Endodermal cell (in vitro differentiated cells): ENCODE measurements around the gene SLC4A7. TPM values are rescaled to one million over a fixed set of nuclear protein-coding genes. Genes with fewer than 3 reads are reported as not detected.

Experiments used
- DNase-seq: peaks from one replicate; pipeline ENCODE4 v3.0.0-alpha.2; 2017
- H3K27ac ChIP-seq: 2 replicates; pipeline ENCODE4 v1.5.1; 2013; ENCODE audit warnings: mild to moderate bottlenecking, low read depth, low read length, moderate library complexity
- H3K27me3 ChIP-seq: 2 replicates; pipeline ENCODE4 v1.6.1; 2013; ENCODE audit warnings: mild to moderate bottlenecking, low read length, moderate library complexity; ENCODE audit not compliant: insufficient read depth, control insufficient read depth, poor library complexity, severe bottlenecking
- H3K36me3 ChIP-seq: 2 replicates; pipeline ENCODE4 v1.7.0; 2013; ENCODE audit warnings: mild to moderate bottlenecking, low read length, moderate library complexity; ENCODE audit not compliant: control insufficient read depth, insufficient read depth
- H3K4me1 ChIP-seq: one replicate; pipeline ENCODE4 v1.7.0; 2013; ENCODE audit warnings: low read length; ENCODE audit not compliant: control insufficient read depth, insufficient read depth
- H3K4me3 ChIP-seq: 2 replicates; pipeline ENCODE4 v1.5.1; 2013; ENCODE audit warnings: mild to moderate bottlenecking, low read length, moderate library complexity
- H3K9ac ChIP-seq: 2 replicates; pipeline ENCODE4 v1.6.1; 2013; ENCODE audit warnings: mild to moderate bottlenecking, low read length, moderate library complexity; ENCODE audit not compliant: poor library complexity, severe bottlenecking; ENCODE audit errors: extremely low read depth
- H3K9me3 ChIP-seq: 2 replicates; pipeline ENCODE4 v1.6.1; 2013; ENCODE audit warnings: mild to moderate bottlenecking, low read length, moderate library complexity; ENCODE audit not compliant: control insufficient read depth
- H3K27ac Mint-ChIP-seq: 2 replicates; pipeline ENCODE4 v1.8.0; 2020; ENCODE audit warnings: mixed read lengths
- H3K27me3 Mint-ChIP-seq: 2 replicates; pipeline ENCODE4 v1.8.0; 2021; ENCODE audit warnings: mild to moderate bottlenecking, mixed read lengths; ENCODE audit not compliant: insufficient read depth
- H3K36me3 Mint-ChIP-seq: 2 replicates; pipeline ENCODE4 v1.8.0; 2020; ENCODE audit warnings: low read depth, mixed read lengths
- H3K4me1 Mint-ChIP-seq: 2 replicates; pipeline ENCODE4 v1.8.0; 2020; ENCODE audit warnings: mixed read lengths
- H3K4me3 Mint-ChIP-seq: 2 replicates; pipeline ENCODE4 v1.8.0; 2020; ENCODE audit warnings: mild to moderate bottlenecking, moderate library complexity, mixed read lengths
- H3K9me3 Mint-ChIP-seq: 2 replicates; pipeline ENCODE4 v1.8.0; 2020; ENCODE audit warnings: mild to moderate bottlenecking, mixed read lengths
- WGBS, 2 experiments: methylation state at CpG; one replicate each; pipeline versions ENCODE4 v1.1.5 to v1.1.7; 2013; ENCODE audit warnings: missing lambda C conversion rate in 2 of 2, mixed read lengths in 1 of 2; ENCODE audit not compliant: insufficient coverage in 1 of 2, insufficient read length in 1 of 2; 5-methylcytosine and 5-hydroxymethylcytosine counted together
- total RNA-seq, 2 donors: library from RNA; stranded (reverse); fragmentation: NEBNext Ultra II Directional in 1 of 2; extraction: Animal tissue kit (Norgen Biotek cat#: 25700) in 1 of 2; gene quantifications; 2 replicates in 1 of 2; 3 replicates in 1 of 2; pipeline ENCODE4 v1.2.1, GENCODE V29; 2021
- TF ChIP-seq, protein P1 (sequence below): fragments of 200-600 bp; sonication (generic); conservative IDR thresholded peaks from 2 replicates; pipeline ENCODE4 v1.5.0; 2021; ENCODE audit warnings: antibody characterized with exemption, mild to moderate bottlenecking

Gene SLC4A7
- total RNA-seq, 2 donors from 2014 or later: 58.4 to 83.8 TPM

DNA sequence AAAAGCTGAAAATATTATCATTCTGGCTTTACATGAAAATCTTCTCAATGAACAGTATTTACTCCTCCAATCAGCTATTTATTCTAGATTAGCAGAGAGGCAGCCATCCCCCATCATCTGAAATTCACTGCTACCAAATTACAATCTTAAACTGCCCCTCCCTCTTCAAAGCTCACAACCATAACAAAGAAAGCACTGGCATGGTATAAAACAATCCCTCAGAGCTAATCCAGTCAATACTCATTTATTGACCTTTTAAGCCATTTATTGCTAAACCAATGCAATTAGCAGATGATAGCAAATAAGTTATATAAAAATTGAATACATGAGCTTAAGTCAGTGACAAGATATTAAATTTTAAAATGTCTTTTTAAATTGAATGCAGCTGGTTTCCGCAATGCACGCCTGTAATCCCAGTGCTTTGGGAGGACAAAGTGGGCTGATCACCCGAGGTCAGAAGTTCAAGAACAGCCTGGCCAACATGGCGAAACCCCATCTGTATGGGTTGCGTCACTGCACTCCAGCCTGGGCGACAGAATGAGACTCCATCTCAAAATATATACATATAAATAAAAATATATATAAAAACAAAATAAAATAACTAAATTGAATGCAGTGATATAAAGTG is 12.1 kb downstream of the SLC4A7 start:
- Histone ChIP-seq H3K4me1 (no peaks in the 10 kb centered on the region), H3K36me3 (peaks cover 17% of the 10 kb centered on the region), H3K27ac (no peak overlapping the region), H3K9ac (no peak overlapping the region), H3K9me3 (no peaks in the 10 kb centered on the region), H3K27me3 (no peaks in the 10 kb centered on the region), H3K4me3 (no peak overlapping the region)
- H3K36me3 Mint-ChIP-seq: peaks cover 30% of the 10 kb centered on the region
- no peak for DNase-seq
- no peaks in the 10 kb centered on the region for H3K27me3 Mint-ChIP-seq
- TF ChIP-seq, protein P1, sequence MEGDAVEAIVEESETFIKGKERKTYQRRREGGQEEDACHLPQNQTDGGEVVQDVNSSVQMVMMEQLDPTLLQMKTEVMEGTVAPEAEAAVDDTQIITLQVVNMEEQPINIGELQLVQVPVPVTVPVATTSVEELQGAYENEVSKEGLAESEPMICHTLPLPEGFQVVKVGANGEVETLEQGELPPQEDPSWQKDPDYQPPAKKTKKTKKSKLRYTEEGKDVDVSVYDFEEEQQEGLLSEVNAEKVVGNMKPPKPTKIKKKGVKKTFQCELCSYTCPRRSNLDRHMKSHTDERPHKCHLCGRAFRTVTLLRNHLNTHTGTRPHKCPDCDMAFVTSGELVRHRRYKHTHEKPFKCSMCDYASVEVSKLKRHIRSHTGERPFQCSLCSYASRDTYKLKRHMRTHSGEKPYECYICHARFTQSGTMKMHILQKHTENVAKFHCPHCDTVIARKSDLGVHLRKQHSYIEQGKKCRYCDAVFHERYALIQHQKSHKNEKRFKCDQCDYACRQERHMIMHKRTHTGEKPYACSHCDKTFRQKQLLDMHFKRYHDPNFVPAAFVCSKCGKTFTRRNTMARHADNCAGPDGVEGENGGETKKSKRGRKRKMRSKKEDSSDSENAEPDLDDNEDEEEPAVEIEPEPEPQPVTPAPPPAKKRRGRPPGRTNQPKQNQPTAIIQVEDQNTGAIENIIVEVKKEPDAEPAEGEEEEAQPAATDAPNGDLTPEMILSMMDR: no peak
- H3K9me3 Mint-ChIP-seq: no peaks in the 10 kb centered on the region
- H3K4me3 Mint-ChIP-seq: no peak overlapping the region
- no peak overlapping the region for H3K27ac Mint-ChIP-seq
- 83 to 96% methylated on average over 2 to 4 of the region's 6 CpGs for WGBS, 2 experiments
- no peaks in the 10 kb centered on the region for H3K4me1 Mint-ChIP-seq

DNA sequence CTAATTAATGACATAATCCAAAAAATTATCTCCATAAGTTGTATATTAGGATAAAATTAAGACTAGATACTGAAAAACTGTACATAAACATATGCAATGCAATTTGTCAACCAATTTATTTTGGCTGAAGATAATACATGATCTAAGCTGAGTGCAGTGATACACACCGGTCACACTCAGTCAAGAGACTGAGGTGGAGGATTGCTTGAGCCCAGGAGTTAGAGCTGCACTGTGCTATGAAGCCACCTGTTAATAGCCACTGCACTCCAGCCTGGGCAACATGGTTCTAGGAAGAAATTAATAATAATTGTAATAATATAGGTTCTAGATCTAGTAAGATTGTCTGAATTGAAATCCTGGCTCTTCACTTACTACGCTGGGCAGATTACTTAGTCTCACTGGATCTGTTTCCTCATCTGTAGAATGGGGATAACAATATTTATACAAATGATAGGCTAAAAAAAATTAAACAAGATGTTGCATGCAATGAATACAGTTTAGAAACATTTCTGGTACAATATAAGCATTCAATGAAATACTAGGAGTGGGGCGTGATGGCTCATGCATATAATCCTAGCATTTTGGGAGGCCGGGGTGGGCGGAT is 15.8 kb downstream of the SLC4A7 start:
- no peak overlapping the region for H3K27ac ChIP-seq
- no peaks in the 10 kb centered on the region for H3K27me3 Mint-ChIP-seq
- H3K4me1 Mint-ChIP-seq: no peaks in the 10 kb centered on the region
- WGBS, 2 experiments: 96 to 100% methylated on average over 3 to 5 of the region's 5 CpGs
- no peaks in the 10 kb centered on the region for H3K4me1 ChIP-seq
- no peak overlapping the region for H3K4me3 Mint-ChIP-seq
- no peak overlapping the region for H3K27ac Mint-ChIP-seq
- H3K9me3 Mint-ChIP-seq: peaks cover 4% of the 10 kb centered on the region
- H3K9ac ChIP-seq: no peak overlapping the region
- TF ChIP-seq, protein P1: no peak
- no peak overlapping the region for H3K4me3 ChIP-seq
- no peaks in the 10 kb centered on the region for H3K27me3 ChIP-seq
- H3K9me3 ChIP-seq: peaks cover 7% of the 10 kb centered on the region
- no peak for DNase-seq
- H3K36me3 ChIP-seq: peaks cover 13% of the 10 kb centered on the region
- H3K36me3 Mint-ChIP-seq: peaks cover 27% of the 10 kb centered on the region

DNA sequence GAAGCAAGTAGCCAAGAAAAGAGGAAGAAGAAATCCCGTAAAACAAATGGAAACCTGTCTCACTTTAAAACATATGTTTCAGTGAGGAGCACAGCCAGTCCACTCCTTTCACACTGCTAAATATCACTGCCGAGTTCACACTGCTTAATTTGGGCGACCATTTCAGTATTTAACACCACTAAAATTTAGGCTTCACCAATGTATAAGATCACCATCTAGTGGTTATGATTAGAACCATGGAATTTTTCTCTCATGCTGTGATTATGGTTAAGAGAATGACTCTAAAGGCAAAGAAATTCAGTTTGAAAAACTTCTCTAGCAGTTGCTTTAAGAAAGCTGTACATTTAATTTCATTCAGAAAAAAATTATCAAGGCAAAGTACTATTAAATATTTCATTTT is 16.6 kb downstream of the SLC4A7 start:
- no peaks in the 10 kb centered on the region for H3K4me1 ChIP-seq
- no peak overlapping the region for H3K27ac ChIP-seq
- H3K9ac ChIP-seq: no peak overlapping the region
- Mint-ChIP-seq H3K36me3 (peaks cover 23% of the 10 kb centered on the region), H3K9me3 (peaks cover 4% of the 10 kb centered on the region), H3K4me1 (no peaks in the 10 kb centered on the region), H3K4me3 (no peak overlapping the region), H3K27me3 (no peaks in the 10 kb centered on the region), H3K27ac (no peak overlapping the region)
- TF ChIP-seq, protein P1: peak; percentile 60
- 96% methylated on average over 3 of the region's 3 CpGs; no CpG with 5 or more reads in 1 of the 2 experiments for WGBS, 2 experiments
- no peaks in the 10 kb centered on the region for H3K27me3 ChIP-seq
- H3K36me3 ChIP-seq: peaks cover 5% of the 10 kb centered on the region
- peaks cover 7% of the 10 kb centered on the region for H3K9me3 ChIP-seq
- H3K4me3 ChIP-seq: no peak overlapping the region
- no peak for DNase-seq
